HG03139 (cell line): Measurements from ENCODE around the gene ROBO2.

Experiments used
- ATAC-seq: cut with Tn5 transposase; IDR thresholded peaks from one replicate; pipeline ENCODE4 v1.9.1; 2021; ENCODE audit not compliant: unreplicated experiment

Gene ROBO2

DNA sequence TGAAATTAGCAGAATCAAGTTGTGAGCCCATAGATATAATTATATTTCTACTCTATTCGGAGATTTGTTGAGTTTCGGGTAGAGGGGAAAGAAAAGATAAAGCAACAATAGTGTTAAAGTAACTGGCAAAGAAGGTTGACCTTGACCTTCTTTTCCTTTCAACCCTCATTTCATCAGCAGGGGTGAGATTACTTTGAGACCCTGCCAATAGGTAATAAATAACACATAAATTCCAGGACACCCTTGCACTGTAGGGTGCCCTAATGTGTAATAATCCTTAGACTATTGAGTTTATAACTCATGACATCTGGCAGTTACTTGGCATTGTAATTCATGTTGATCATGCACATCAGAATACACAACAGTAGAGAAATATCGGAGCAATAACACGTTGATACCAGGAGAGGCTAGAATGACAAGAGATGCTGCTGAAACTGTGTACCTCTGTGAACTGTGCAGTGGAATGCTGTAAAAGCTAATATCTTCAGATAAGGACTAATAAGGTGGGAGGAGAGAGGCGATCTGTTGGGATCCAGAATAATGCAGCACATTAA lies 426.7 kb downstream of the ROBO2 start:
- ATAC-seq, result no peak

DNA sequence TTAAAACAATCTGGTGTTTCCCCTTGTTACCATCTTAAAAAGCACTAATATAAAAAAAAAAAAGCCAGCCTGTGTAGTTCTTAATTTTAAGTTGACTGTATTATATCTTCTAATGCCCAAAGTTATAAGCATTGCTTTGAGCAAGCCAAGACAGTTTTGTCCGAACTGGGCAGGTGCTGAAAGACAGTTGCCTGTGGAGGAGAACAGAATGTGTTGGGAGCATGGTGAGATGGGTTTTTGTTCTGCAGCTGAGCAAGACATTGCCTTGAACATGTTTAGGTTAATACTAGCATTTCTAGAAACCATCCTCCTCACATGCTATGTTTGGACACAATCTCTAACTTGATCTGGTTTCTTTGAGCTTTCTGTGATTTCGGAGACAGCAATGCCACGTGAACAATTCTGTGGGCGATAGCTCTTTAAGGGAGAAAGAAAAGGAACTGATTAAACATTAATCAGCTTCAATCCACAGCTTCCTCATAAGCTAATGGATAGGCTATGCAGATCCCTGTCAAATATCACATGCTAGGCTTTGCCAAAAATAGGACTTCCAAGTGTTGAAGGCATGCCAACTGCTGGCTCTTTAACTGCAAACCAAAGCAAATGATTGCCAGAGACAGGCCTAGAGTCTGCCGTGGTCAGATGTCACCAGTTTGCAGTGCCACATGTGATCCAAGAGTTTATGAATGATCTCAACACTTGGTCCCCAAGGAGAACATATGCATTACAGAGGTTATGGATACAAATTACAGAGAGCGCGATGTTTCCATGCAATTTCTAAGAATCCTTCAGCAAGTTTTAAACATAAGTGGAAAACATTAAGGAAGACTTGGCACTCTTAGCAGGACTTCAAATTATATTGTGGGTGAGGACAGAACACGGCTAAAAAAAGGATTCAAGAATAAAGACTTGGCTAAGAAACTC lies 428.1 kb downstream of the ROBO2 start:
- no peak for ATAC-seq

DNA sequence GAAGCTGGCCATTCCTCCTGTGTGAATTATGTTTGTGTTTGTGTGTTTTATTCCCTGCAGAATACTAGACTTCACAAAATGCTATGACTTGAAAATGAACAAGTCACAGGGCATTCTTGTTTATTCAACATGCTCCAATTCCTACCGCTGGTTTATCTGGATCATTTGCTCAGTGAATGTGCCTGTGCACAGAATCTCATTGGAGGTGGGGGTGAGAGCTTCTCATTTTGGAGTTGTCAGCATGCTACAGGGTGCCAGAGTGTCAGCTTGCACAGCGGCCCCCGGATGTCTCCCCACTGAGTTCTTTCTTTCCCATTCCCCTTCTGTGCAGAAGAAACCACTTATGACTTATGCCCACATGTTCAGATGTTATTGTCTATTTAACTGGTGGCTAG lies 428.7 kb downstream of the ROBO2 start:
- ATAC-seq, result no peak

DNA sequence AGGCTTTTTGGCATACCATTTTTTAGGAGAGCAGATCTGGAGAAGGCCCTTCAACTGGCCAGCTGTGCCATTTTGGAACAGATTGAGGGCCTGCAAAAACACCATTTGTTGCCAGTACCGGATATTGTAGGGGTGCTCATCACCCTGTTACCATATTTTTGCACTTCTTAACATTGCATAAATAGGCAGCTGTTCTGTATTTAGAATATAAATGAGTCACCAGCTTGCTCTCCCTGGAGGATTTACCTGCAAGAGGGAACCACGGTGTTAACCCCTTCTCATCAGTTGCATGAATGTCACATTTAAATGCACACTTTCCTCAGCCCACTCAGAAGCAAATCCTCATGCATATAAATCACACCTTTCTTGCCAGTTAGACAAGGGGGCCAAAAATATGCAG lies 435.6 kb downstream of the ROBO2 start:
- no peak for ATAC-seq

- ATAC-seq, result no peak
These were observed 439.1 kb downstream of the ROBO2 start for GRCh38 chr3:77479021-77479420.

DNA sequence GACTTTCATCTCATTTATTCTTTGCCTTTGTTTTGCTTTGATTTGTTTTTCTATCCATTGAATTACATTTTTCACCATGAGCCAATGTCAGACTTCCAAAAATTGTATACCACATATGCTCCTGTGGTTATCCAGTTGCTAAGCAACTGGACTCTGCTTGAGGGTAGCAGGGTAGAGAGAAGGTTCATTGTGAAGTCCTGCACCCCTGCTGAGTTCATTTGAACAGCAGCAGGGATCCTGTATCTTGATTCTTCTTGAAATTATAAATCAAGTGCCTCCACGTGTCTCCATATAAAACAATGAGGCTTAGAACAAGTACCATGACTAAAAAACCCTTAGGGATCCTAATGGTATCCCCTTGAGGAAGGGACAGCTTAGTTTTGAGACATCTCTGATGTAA lies 449.3 kb downstream of the ROBO2 start:
- no peak for ATAC-seq

DNA sequence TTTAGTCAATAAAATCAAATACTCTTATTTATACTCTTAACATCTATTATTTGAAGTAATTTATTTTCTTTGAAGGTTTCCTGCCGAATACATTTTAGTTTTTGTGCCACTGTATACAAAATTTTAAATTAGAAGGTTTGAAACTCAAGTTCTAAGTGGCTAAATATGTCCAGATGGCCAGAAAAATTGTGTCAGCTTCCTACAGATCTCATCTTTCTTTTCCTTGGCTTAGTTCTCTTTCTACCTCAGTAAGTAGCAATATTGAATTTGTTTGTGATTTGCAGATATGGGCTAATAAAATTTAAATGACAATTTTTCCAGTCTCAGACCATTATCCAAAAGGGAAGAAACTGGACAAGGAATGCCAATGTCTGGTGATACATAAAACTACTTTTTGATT lies 452.1 kb downstream of the ROBO2 start:
- no peak for ATAC-seq

- no peak for ATAC-seq
These were observed 460.8 kb downstream of the ROBO2 start for GRCh38 chr3:77500721-77501120.

GRCh38 chr3:77506384-77506783 lies 466.5 kb downstream of the ROBO2 start:
- no peak for ATAC-seq

- no peak for ATAC-seq
These were observed 473.6 kb downstream of the ROBO2 start for GRCh38 chr3:77513542-77513941.

GRCh38 chr3:77514766-77515165 lies 474.9 kb downstream of the ROBO2 start:
- no peak for ATAC-seq

DNA sequence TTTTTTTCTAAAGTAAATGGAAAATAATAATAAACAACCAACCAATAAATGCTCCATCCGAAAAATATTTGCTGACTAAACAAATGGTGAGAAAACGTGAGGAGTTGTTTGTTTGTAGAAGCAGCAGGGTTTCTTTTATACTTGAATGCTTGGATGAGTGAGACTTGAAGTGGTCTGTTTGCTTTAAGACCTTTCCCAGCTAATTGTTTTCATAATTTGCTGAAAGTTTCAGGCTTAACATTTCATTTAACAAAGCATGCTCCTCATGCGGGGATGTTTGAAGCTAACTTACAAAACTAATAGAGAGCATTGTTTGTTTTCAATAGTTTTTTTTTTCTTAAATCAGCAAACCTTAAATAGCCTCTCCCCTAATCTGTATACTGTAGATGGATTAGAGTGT lies 484.6 kb downstream of the ROBO2 start:
- ATAC-seq, result no peak

- ATAC-seq, result no peak
These were observed 485.2 kb downstream of the ROBO2 start for GRCh38 chr3:77524946-77525682.

DNA sequence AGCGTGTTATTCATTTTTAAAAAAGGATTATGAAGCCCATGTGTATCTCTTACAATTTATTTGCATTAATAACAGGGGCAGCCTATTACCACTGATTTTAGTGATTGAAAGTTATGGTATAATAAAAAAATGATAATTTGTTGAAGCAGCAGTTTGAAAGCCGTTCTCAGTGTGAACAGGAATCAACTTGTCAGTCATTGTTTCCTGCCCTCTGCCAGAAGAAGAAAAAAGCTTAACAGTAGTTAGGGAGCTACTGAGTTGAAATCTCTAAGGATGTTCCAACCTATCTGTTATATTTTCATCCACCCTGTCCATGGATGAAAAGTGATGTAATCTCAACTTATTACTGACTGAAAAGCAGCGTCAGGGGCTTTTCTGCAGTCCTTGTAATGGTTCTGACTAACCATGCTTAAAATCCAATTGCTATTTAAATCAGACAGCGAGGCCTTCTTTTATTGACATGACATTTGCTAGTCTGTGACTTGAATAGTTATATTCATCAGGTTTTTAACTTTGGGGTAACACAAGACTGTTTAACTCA lies 486.7 kb downstream of the ROBO2 start:
- ATAC-seq, result no peak

DNA sequence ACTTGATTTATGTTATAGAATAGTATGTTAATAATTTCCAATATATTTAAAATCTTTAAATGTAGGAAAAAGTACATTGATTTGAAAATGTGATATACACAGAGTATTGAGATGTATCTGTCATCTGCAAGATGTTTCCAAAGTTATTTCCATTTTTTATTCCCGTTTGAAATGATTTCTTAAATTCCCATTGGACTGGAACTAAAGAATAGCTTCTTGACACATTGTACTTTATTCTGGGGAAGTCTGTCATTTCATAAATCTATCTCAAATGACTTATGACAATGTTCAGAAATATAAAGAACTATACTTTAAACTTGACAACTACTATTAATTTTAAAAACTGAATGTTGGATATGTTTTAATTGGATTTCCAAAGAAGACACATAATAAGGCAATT lies 489.6 kb downstream of the ROBO2 start:
- ATAC-seq, result no peak

- no peak for ATAC-seq
These were observed 491.0 kb downstream of the ROBO2 start for GRCh38 chr3:77530870-77531269.

DNA sequence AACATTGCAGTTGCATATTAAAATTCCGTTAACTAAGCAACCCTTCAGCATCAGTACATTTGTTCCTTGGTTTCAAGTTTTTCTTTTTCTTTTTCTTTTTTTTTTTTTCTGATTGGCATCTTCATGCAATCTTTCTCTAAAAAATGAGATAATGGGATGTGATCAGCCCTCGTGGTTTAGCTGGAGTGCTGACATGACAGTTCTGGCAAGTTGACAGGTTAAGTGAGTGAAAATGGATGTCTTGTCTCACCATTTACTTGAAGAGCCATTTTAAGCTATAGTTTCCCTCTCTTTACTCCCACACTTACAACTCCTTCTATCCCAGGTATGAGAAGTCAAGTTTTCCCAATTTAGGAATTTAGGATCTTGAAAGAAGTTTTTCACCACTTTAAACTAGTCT lies 495.2 kb downstream of the ROBO2 start:
- ATAC-seq, result no peak

DNA sequence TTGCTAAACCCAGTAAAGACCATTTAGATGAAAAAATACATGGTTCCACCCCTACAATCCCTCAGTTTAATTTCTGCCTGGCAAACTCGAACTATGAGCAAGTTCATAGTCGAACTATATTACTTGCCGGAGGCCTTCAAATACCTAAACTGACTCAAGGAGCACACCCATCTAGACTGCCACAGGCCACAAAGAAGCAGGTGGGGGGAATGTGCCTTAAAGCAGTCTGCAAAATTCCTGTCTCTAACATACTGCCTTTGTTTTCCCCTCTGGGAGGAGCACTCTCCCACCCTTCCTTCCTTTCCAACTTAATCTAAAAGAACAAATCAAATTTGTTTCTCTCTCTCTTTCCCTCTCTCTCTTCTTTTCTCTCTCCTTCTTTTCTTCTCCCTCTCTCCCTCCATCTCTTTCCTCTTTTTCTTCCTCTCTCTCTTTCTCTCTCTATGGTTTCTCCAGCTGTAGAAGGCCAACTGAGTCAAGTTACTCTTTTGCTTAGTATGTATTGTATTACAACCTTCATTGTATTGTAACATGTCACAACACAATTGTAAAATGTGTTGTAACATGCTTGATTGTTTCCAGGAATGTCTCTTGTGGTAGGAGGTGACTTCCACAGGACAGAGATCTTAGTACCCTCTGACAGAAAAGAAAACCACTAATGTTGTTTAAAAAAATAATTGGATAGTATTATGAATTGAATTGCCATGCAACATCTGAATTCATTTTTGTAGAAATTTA lies 496.3 kb downstream of the ROBO2 start:
- ATAC-seq, result no peak

DNA sequence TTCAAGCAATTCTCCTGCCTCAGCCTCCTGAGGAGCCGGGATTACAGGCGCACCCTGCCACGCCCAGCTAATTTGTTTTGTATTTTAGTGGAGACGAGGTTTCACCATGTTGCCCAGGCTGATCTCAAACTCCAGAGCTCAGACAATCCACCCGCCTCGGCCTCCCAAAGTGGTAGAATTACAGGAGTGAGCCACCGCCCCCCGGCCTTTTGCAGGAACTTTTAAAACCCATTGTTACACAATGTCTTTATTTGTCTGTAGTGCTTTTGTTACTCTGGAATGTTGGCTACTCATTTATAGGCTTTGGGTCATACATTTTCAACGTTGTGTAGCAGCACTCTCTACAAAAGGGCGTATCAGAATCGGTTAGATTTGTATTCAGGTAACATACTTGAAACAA lies 499.1 kb downstream of the ROBO2 start:
- no peak for ATAC-seq

- no peak for ATAC-seq
These were observed 499.8 kb downstream of the ROBO2 start for GRCh38 chr3:77539677-77540076.
